Naive B cell (primary cell): ENCODE results near the gene RPS6KA4. TPM values are rescaled to one million over a fixed set of nuclear protein-coding genes. Genes with fewer than 3 reads are reported as not detected.
A peak's percentile ranks its signal among the peaks of the same experiment; 100 is the strongest.

ENCODE experiments used
- ATAC-seq, 2 donors: fragments of 150-1000 bp; cut with Tn5 transposase; 2 replicates each; pipeline ENCODE4 v1.10.0; 2021; ENCODE audit warnings: low read depth in 2 of 2, mild to moderate bottlenecking in 2 of 2, moderate library complexity in 2 of 2
- DNase-seq: peaks from one replicate; pipeline ENCODE4 v3.0.0; 2022
- H3K27ac Mint-ChIP-seq, 6 donors: one replicate each; pipeline ENCODE4 v1.8.0; 2020 to 2022; ENCODE audit warnings: mild to moderate bottlenecking in 6 of 6, mixed read lengths in 6 of 6, moderate library complexity in 5 of 6, inconsistent platforms in 2 of 6
- H3K27me3 Mint-ChIP-seq, 3 donors: one replicate each; pipeline ENCODE4 v1.8.0; 2021 to 2022; ENCODE audit warnings: mixed read lengths in 3 of 3, mild to moderate bottlenecking in 1 of 3
- H3K36me3 Mint-ChIP-seq, 2 donors: one replicate each; pipeline ENCODE4 v1.8.0; 2020 to 2022; ENCODE audit warnings: mixed read lengths in 2 of 2, inconsistent platforms in 1 of 2, mild to moderate bottlenecking in 1 of 2
- H3K4me1 Mint-ChIP-seq, 3 donors: one replicate each; pipeline ENCODE4 v1.8.0; 2020 to 2022; ENCODE audit warnings: mixed read lengths in 3 of 3, inconsistent platforms in 1 of 3, mild to moderate bottlenecking in 1 of 3, moderate library complexity in 1 of 3
- H3K4me3 Mint-ChIP-seq, 8 donors: one replicate each; pipeline ENCODE4 v1.8.0; 2020 to 2022; ENCODE audit warnings: mild to moderate bottlenecking in 8 of 8, mixed read lengths in 8 of 8, moderate library complexity in 8 of 8, inconsistent platforms in 2 of 8
- H3K9me3 Mint-ChIP-seq, 7 donors: one replicate each; pipeline ENCODE4 v1.8.0; 2020 to 2022; ENCODE audit warnings: mixed read lengths in 7 of 7, mild to moderate bottlenecking in 5 of 7, inconsistent platforms in 2 of 7, moderate library complexity in 1 of 7
- polyA plus RNA-seq, 6 donors: library from polyadenylated mRNA; unstranded; fragments of 300-500 nt; fragmentation: Illumina TruSeq; gene quantifications; one replicate each; pipeline ENCODE4 v1.2.3, GENCODE V29; 2021; ENCODE audit warnings: low read depth in 6 of 6

Gene RPS6KA4
- polyA plus RNA-seq, 6 donors from 2014 or later = 1.1 to 8.3 (median 4.8) TPM

DNA sequence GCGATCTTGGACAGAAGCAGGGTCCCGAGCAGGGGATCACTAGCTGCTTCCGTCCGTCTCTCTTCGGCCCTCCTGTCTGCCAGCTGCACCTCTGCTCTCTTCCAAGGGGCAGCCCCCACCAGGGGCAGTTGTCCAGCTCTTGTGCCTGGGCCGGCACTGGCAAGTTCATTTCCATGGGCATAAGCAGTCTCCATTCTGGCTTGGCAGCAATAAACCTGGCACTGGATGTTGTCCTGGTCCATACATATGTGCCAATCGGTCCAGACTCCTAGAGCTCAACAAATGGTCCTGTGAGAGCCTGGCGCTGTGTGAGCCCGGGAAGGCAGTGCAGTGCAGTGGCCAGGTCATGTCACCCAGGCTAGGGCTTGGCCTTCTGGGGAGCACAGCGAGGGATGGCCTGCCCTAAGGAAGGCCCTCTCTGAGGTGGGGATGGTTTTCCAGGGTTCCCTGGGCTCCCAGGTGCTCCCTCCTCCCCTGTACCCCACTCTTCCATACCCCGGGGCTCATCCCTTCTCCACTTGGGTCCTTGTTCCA lies 60.4 kb downstream of the RPS6KA4 start:
- Mint-ChIP-seq H3K4me3 (peak overlapping the region in 1 of 8 donors; percentile 9), H3K27me3 (peaks cover 16 to 26% (median 20%) of the 10 kb centered on the region in 3 donors), H3K4me1 (peaks cover 12 to 15% (median 13%) of the 10 kb centered on the region in 3 donors), H3K36me3 (peaks cover 7 to 28% of the 10 kb centered on the region in 2 donors), H3K9me3 (peaks cover 16 to 33% (median 19%) of the 10 kb centered on the region in 7 donors), H3K27ac (no peak overlapping the region)
- ATAC-seq (no peak), DNase-seq (no peak)

DNA sequence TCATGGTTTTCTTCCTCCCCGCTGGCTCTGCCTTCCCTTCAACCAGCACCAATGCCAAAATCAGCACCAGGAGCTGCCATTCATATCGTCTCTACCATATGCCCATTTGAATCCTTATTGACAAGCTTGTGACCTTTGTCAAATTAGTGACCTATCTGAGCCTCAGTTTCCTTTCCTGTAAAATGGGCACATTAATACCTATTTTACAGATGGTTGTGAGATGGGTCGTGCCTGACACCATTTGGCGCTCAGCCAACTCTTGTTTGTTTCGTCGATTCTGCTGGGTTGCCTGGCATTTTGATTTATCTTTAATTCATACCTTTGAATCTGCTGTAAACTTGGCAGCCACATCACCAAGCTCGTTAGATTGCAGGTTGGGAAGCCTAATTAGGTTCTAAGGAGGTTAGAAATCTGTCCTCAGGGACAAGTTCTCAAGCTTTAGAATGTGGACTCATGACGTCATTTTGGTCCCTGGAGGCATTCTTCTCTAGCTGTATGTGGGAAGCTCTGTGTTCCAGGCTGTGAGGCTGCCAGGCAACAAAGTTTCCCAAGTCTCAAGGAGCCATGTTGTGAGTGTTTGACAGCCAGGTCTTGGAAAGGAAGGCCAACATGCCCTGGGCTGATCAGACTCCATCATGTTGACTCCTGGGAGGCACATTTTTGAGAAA lies 61.0 kb downstream of the RPS6KA4 start:
- Mint-ChIP-seq H3K4me1 (peaks cover 10 to 12% (median 10%) of the 10 kb centered on the region in 3 donors), H3K4me3 (peak overlapping the region in 1 of 8 donors; percentile 20), H3K36me3 (peaks cover 7 to 26% of the 10 kb centered on the region in 2 donors), H3K27me3 (peaks cover 16 to 26% (median 23%) of the 10 kb centered on the region in 3 donors), H3K27ac (no peak overlapping the region), H3K9me3 (peaks cover 16 to 33% (median 17%) of the 10 kb centered on the region in 7 donors)
- no peak for ATAC-seq
- DNase-seq = no peak

Other genes starting within 250 kb of the RPS6KA4 start
- gene MACROD1, start 193.0 kb upstream of the RPS6KA4 start, polyA plus RNA-seq = 1 to 10 TPM; 1.5 to 7.0 (median 3.2) TPM
- 10 to 100 TPM; 26.3 to 92.4 (median 63.3) TPM for gene STIP1, start 173.0 kb upstream of the RPS6KA4 start, polyA plus RNA-seq
- 100 to 1,000 TPM in 5 of 6 donors, 10 to 100 TPM in 1; 98.6 to 148 (median 118) TPM for gene FERMT3, start 152.4 kb upstream of the RPS6KA4 start, polyA plus RNA-seq
- gene TRPT1, start 133.0 kb upstream of the RPS6KA4 start, polyA plus RNA-seq = 10 to 100 TPM; 60.7 to 97.6 (median 86.0) TPM
- gene NUDT22, start 132.9 kb upstream of the RPS6KA4 start, polyA plus RNA-seq = 10 to 100 TPM; 43.6 to 96.6 (median 62.6) TPM
- gene DNAJC4, start 128.6 kb upstream of the RPS6KA4 start, polyA plus RNA-seq = 10 to 100 TPM; 41.9 to 66.6 (median 50.5) TPM
- gene VEGFB, start 124.6 kb upstream of the RPS6KA4 start, polyA plus RNA-seq = 10 to 100 TPM; 10.9 to 33.7 (median 28.1) TPM
- gene FKBP2, start 118.1 kb upstream of the RPS6KA4 start, polyA plus RNA-seq = 10 to 100 TPM; 65.3 to 94.8 (median 79.8) TPM
- gene PPP1R14B, start 112.2 kb upstream of the RPS6KA4 start, polyA plus RNA-seq = 10 to 100 TPM; 21.2 to 49.9 (median 40.3) TPM
- under 1 TPM in 5 of 6 donors, not detected in 1; 0.12 to 0.55 (median 0.21) TPM for gene PLCB3, start 107.6 kb upstream of the RPS6KA4 start, polyA plus RNA-seq
- 10 to 100 TPM; 45.5 to 72.8 (median 52.8) TPM for gene BAD, start 74.5 kb upstream of the RPS6KA4 start, polyA plus RNA-seq
- gene GPR137, start 73.3 kb upstream of the RPS6KA4 start, polyA plus RNA-seq = 10 to 100 TPM; 17.3 to 35.5 (median 21.0) TPM
- gene KCNK4, start 67.9 kb upstream of the RPS6KA4 start, polyA plus RNA-seq = not detected
- not detected for gene CATSPERZ, start 58.8 kb upstream of the RPS6KA4 start, polyA plus RNA-seq
- 1 to 10 TPM; 3.4 to 8.5 (median 6.5) TPM for gene ESRRA, start 53.6 kb upstream of the RPS6KA4 start, polyA plus RNA-seq
- gene TRMT112, start 41.6 kb upstream of the RPS6KA4 start, polyA plus RNA-seq = 100 to 1,000 TPM; 445 to 606 (median 521) TPM
- gene PRDX5, start 41.0 kb upstream of the RPS6KA4 start, polyA plus RNA-seq = 100 to 1,000 TPM; 229 to 385 (median 248) TPM
- gene CCDC88B, start 19.0 kb upstream of the RPS6KA4 start, polyA plus RNA-seq = 10 to 100 TPM in 5 of 6 donors, 1 to 10 TPM in 1; 9.3 to 73.0 (median 19.4) TPM
- not detected for gene SLC22A11, start 196.8 kb downstream of the RPS6KA4 start, polyA plus RNA-seq
- gene SLC22A12, start 232.1 kb downstream of the RPS6KA4 start, polyA plus RNA-seq = not detected